IPS-20b (cell line): ENCODE data around the gene TLR6.

Experiments used
- H3K27ac ChIP-seq: one replicate; pipeline ENCODE4 v1.5.1; 2013; ENCODE audit warnings: low read length
- H3K27me3 ChIP-seq: 2 replicates; pipeline ENCODE4 v1.6.1; 2013; ENCODE audit warnings: mild to moderate bottlenecking, low read length, inconsistent platforms; ENCODE audit not compliant: insufficient read depth
- H3K36me3 ChIP-seq: 2 replicates; pipeline ENCODE4 v1.6.1; 2013; ENCODE audit warnings: low read depth, mild to moderate bottlenecking, inconsistent platforms, low read length, moderate library complexity; ENCODE audit not compliant: insufficient read depth
- H3K4me1 ChIP-seq: 2 replicates; pipeline ENCODE4 v1.6.1; 2013; ENCODE audit warnings: mild to moderate bottlenecking, control low read depth, inconsistent platforms, low read length, moderate library complexity; ENCODE audit not compliant: insufficient read depth
- H3K4me3 ChIP-seq: 2 replicates; pipeline ENCODE4 v1.5.1; 2013; ENCODE audit warnings: mild to moderate bottlenecking, low read length, inconsistent platforms
- H3K9ac ChIP-seq: 2 replicates; pipeline ENCODE4 v1.6.1; 2013; ENCODE audit warnings: low read depth, mild to moderate bottlenecking, inconsistent platforms, low read length, moderate library complexity
- H3K9me3 ChIP-seq: 2 replicates; pipeline ENCODE4 v1.6.1; 2013; ENCODE audit warnings: mild to moderate bottlenecking, low read depth, low read length, inconsistent platforms; ENCODE audit not compliant: insufficient read depth

The TLR6 gene

GRCh38 chr4:38856524-38857337 is at the start of gene TLR6:
Gene TLR6, minus strand, starts transcription at chr4:38856817. Its CDS starts 27,344 bp downstream, at chr4:38829473.
- peaks cover 10% of the 10 kb centered on the region; the same call in 1 of the 2 replicates for H3K4me1 ChIP-seq
- H3K4me3 ChIP-seq: no peak within 1 kb of the TSS
- H3K27ac ChIP-seq: no peak within 1 kb of the TSS
- H3K9ac ChIP-seq: no peak within 1 kb of the TSS; the same call in 1 of the 2 replicates
- no peaks in the 10 kb centered on the region for H3K27me3 ChIP-seq
- H3K36me3 ChIP-seq: no peaks in the 10 kb centered on the region
- H3K9me3 ChIP-seq: no peaks in the 10 kb centered on the region

GRCh38 chr4:38905652-38906385 is 49.2 kb upstream of the TLR6 start:
- Histone ChIP-seq H3K9me3 (no peaks in the 10 kb centered on the region), H3K27me3 (no peaks in the 10 kb centered on the region), H3K36me3 (0 out of 2 replicates have a peak, but pooled peaks cover 5% of the 10 kb centered on the region), H3K9ac (no peak overlapping the region), H3K27ac (no peak overlapping the region), H3K4me3 (no peak overlapping the region), H3K4me1 (no peaks in the 10 kb centered on the region)

GRCh38 chr4:38904682-38905081 is 48.1 kb upstream of the TLR6 start:
- Histone ChIP-seq H3K27me3 (no peaks in the 10 kb centered on the region), H3K4me3 (no peak overlapping the region), H3K4me1 (no peaks in the 10 kb centered on the region), H3K36me3 (0 out of 2 replicates have a peak, but pooled peaks cover 5% of the 10 kb centered on the region), H3K9me3 (no peaks in the 10 kb centered on the region), H3K27ac (no peak overlapping the region), H3K9ac (no peak overlapping the region)

- H3K9ac ChIP-seq: no peak overlapping the region
- no peaks in the 10 kb centered on the region for H3K4me1 ChIP-seq
- no peaks in the 10 kb centered on the region for H3K27me3 ChIP-seq
- H3K9me3 ChIP-seq: no peaks in the 10 kb centered on the region
- no peak overlapping the region for H3K4me3 ChIP-seq
- 0 out of 2 replicates have a peak, but pooled peaks cover 5% of the 10 kb centered on the region for H3K36me3 ChIP-seq
- no peak overlapping the region for H3K27ac ChIP-seq
Observed at GRCh38 chr4:38904090-38904666, 47.6 kb upstream of the TLR6 start.

- no peaks in the 10 kb centered on the region for H3K4me1 ChIP-seq
- H3K9me3 ChIP-seq: no peaks in the 10 kb centered on the region
- H3K9ac ChIP-seq: no peak overlapping the region
- no peaks in the 10 kb centered on the region for H3K36me3 ChIP-seq
- no peaks in the 10 kb centered on the region for H3K27me3 ChIP-seq
- H3K27ac ChIP-seq: no peak overlapping the region
- no peak overlapping the region for H3K4me3 ChIP-seq
Observed at GRCh38 chr4:38902695-38903094, 46.1 kb upstream of the TLR6 start.

GRCh38 chr4:38902221-38902620 is 45.6 kb upstream of the TLR6 start:
- Histone ChIP-seq H3K9ac (no peak overlapping the region), H3K27me3 (no peaks in the 10 kb centered on the region), H3K4me3 (no peak overlapping the region), H3K4me1 (no peaks in the 10 kb centered on the region), H3K36me3 (no peaks in the 10 kb centered on the region), H3K27ac (no peak overlapping the region), H3K9me3 (no peaks in the 10 kb centered on the region)

- no peaks in the 10 kb centered on the region for H3K9me3 ChIP-seq
- no peaks in the 10 kb centered on the region for H3K4me1 ChIP-seq
- H3K27me3 ChIP-seq: no peaks in the 10 kb centered on the region
- H3K27ac ChIP-seq: no peak overlapping the region
- no peak overlapping the region for H3K4me3 ChIP-seq
- no peak overlapping the region for H3K9ac ChIP-seq
- H3K36me3 ChIP-seq: no peaks in the 10 kb centered on the region
Observed at GRCh38 chr4:38898245-38898644, 41.6 kb upstream of the TLR6 start.

- no peak overlapping the region for H3K4me3 ChIP-seq
- H3K27ac ChIP-seq: no peak overlapping the region
- no peaks in the 10 kb centered on the region for H3K36me3 ChIP-seq
- H3K9me3 ChIP-seq: no peaks in the 10 kb centered on the region
- no peaks in the 10 kb centered on the region for H3K27me3 ChIP-seq
- H3K4me1 ChIP-seq: no peaks in the 10 kb centered on the region
- H3K9ac ChIP-seq: no peak overlapping the region
Observed at GRCh38 chr4:38896940-38897339, 40.3 kb upstream of the TLR6 start.

GRCh38 chr4:38894322-38894982 is 37.8 kb upstream of the TLR6 start:
- Histone ChIP-seq H3K27ac (no peak overlapping the region), H3K4me1 (no peaks in the 10 kb centered on the region), H3K4me3 (no peak overlapping the region), H3K36me3 (no peaks in the 10 kb centered on the region), H3K27me3 (no peaks in the 10 kb centered on the region), H3K9ac (no peak overlapping the region), H3K9me3 (no peaks in the 10 kb centered on the region)

GRCh38 chr4:38891051-38891983 is 34.7 kb upstream of the TLR6 start:
- Histone ChIP-seq H3K9me3 (no peaks in the 10 kb centered on the region), H3K36me3 (no peaks in the 10 kb centered on the region), H3K27ac (no peak overlapping the region), H3K27me3 (no peaks in the 10 kb centered on the region), H3K4me1 (peaks cover 6% of the 10 kb centered on the region), H3K9ac (no peak overlapping the region), H3K4me3 (no peak overlapping the region)

- Histone ChIP-seq H3K27ac (no peak overlapping the region), H3K9me3 (no peaks in the 10 kb centered on the region), H3K4me1 (peaks cover 6% of the 10 kb centered on the region), H3K36me3 (no peaks in the 10 kb centered on the region), H3K4me3 (no peak overlapping the region), H3K27me3 (no peaks in the 10 kb centered on the region), H3K9ac (no peak overlapping the region)
Observed at GRCh38 chr4:38889143-38889542, 32.5 kb upstream of the TLR6 start.
